Osteoblast (primary cell): ENCODE data around the gene IRF3. TPM values are rescaled to one million over a fixed set of nuclear protein-coding genes. Genes with fewer than 3 reads are reported as not detected.

Experiments
- DNase-seq: peaks from one replicate; pipeline ENCODE4 v3.0.0; 2011; ENCODE audit warnings: low spot score, mixed read lengths; ENCODE audit not compliant: insufficient read length; ENCODE audit errors: missing footprints
- H2AFZ ChIP-seq: 2 replicates; pipeline ENCODE4 v1.6.0; 2011; ENCODE audit warnings: mild to moderate bottlenecking, low read length
- H3K27ac ChIP-seq: 2 replicates; pipeline ENCODE4 v1.5.1; 2011; ENCODE audit warnings: mild to moderate bottlenecking, low read depth, low read length, moderate library complexity
- H3K27me3 ChIP-seq: 2 replicates; pipeline ENCODE4 v1.6.0; 2012; ENCODE audit warnings: mild to moderate bottlenecking, control low read depth, inconsistent platforms, low read length, moderate library complexity; ENCODE audit not compliant: insufficient read depth
- H3K36me3 ChIP-seq: 2 replicates; pipeline ENCODE4 v1.5.1; 2011; ENCODE audit warnings: mild to moderate bottlenecking, low read length, control low read depth, moderate library complexity; ENCODE audit not compliant: insufficient read depth
- H3K4me1 ChIP-seq: 2 replicates; pipeline ENCODE4 v1.5.1; 2011; ENCODE audit warnings: mild to moderate bottlenecking, low read length, control low read depth, moderate library complexity; ENCODE audit not compliant: insufficient read depth
- H3K4me2 ChIP-seq: 2 replicates; pipeline ENCODE4 v1.6.0; 2011; ENCODE audit warnings: mild to moderate bottlenecking, low read length; ENCODE audit not compliant: insufficient read depth
- H3K4me3 ChIP-seq: fragments of 200-600 bp; sonication (generic); 3 replicates; pipeline ENCODE4 v1.5.1; 2012; ENCODE audit warnings: mild to moderate bottlenecking, low read length, inconsistent platforms; ENCODE audit not compliant: insufficient read depth
- H3K79me2 ChIP-seq: 2 replicates; pipeline ENCODE4 v1.6.0; 2012; ENCODE audit warnings: mild to moderate bottlenecking, low read length, control low read depth, inconsistent platforms; ENCODE audit not compliant: insufficient read depth
- H3K9me3 ChIP-seq: 2 replicates; pipeline ENCODE4 v1.5.1; 2011; ENCODE audit warnings: low read depth, low read length, control low read depth
- H4K20me1 ChIP-seq: 2 replicates; pipeline ENCODE4 v1.6.0; 2012; ENCODE audit warnings: mild to moderate bottlenecking, low read length, control low read depth; ENCODE audit not compliant: insufficient read depth
- total RNA-seq: library from RNA; depleted of rRNA; stranded (reverse); fragments of >200 nt; gene quantifications from 2 replicates; pipeline ENCODE4 v1.2.3, GENCODE V29; 2012
- TF ChIP-seq, protein P1 (sequence below): IDR thresholded peaks from 2 replicates; pipeline ENCODE4 v1.5.1; 2011; ENCODE audit warnings: mild to moderate bottlenecking, low read depth, low read length, moderate library complexity; ENCODE audit errors: extremely low read depth

IRF3 gene, protein sequence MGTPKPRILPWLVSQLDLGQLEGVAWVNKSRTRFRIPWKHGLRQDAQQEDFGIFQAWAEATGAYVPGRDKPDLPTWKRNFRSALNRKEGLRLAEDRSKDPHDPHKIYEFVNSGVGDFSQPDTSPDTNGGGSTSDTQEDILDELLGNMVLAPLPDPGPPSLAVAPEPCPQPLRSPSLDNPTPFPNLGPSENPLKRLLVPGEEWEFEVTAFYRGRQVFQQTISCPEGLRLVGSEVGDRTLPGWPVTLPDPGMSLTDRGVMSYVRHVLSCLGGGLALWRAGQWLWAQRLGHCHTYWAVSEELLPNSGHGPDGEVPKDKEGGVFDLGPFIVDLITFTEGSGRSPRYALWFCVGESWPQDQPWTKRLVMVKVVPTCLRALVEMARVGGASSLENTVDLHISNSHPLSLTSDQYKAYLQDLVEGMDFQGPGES
- total RNA-seq, result 48.5 and 54.2 TPM in 2 replicates

DNA sequence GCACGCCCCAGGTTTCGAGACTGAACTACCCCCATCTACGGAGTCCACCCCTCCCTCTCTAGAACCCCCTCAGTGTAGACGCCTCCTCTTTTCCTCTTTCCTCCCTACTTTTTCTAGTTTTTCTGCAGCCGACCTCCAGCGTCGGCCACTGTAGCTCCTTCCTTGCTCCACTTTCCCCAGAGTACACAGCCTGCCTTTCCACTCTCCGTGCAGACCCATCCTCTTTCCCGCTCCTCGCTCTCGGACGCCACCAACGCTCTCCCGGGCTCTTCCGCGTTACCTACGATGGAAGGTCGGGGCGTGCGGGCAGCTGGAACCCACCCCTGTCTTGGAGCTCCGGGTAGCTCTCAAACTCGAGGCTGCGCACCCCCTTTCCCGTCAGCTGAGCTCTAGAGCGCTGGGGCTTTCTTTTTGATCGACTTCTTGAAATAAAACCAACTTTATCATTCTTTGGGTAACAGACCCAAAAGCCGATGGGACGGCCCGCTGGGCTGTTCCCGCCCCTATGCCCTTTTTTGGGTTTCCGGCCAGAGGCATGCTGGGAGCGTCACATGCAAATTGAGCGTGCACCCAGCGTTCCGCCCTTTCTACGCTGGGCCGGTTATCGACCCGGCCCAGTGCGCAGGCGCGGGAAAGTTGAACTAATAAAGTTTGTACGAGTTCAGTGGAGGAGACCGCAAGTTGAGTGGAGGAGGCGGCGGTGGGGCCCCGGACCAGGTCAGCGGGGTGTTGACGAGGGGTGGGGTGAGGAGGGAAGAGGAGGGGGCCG lies at the start of gene IRF3, which contains the start of gene BCL2L12:
Gene IRF3 (minus strand): TSS at position 507 of the 769 bp plus-strand sequence. CDS start 1,019 bp downstream, outside the sequence.
Gene BCL2L12 (plus strand): TSS at position 583 of the 769 bp plus-strand sequence. CDS start 760 bp downstream, outside the sequence.
- peaks cover 25% of the 10 kb centered on the region for H3K36me3 ChIP-seq

DNA sequence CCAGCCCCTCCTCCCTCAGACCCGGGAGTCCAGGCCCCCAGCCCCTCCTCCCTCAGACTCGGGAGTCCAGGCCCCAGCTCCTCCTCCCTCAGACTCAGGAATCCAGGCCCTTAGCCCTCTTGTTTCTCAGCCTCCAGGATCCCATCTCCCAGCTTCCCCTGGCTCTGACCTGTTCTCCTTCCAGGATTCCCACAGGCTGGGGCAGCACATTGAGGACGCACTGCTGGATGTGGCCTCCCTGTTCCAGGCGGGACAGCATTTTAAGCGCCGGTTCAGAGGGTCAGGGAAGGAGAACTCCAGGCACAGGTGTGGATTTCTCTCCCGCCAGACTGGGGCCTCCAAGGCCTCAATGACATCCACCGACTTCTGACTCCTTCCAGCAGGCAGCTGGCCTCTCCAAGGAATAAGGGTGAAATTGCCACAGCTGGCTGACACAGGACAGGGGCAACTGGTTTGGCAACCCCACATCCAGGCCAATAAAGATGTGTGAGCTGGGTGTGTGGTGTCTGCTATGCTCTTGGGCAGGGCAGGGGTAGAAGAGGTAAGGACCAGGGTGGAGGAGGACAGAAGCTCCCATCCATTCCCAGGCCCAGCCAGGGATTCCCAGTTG lies 47.7 kb upstream of the IRF3 start:
- Histone ChIP-seq H3K4me1 (peaks cover 3% of the 10 kb centered on the region), H2AFZ (no peak overlapping the region), H4K20me1 (no peaks in the 10 kb centered on the region), H3K27me3 (no peaks in the 10 kb centered on the region), H3K4me3 (no peak overlapping the region), H3K9me3 (no peaks in the 10 kb centered on the region), H3K79me2 (no peaks in the 10 kb centered on the region), H3K4me2 (no peak overlapping the region), H3K36me3 (no peaks in the 10 kb centered on the region), H3K27ac (no peak overlapping the region)
- TF ChIP-seq, protein P1, sequence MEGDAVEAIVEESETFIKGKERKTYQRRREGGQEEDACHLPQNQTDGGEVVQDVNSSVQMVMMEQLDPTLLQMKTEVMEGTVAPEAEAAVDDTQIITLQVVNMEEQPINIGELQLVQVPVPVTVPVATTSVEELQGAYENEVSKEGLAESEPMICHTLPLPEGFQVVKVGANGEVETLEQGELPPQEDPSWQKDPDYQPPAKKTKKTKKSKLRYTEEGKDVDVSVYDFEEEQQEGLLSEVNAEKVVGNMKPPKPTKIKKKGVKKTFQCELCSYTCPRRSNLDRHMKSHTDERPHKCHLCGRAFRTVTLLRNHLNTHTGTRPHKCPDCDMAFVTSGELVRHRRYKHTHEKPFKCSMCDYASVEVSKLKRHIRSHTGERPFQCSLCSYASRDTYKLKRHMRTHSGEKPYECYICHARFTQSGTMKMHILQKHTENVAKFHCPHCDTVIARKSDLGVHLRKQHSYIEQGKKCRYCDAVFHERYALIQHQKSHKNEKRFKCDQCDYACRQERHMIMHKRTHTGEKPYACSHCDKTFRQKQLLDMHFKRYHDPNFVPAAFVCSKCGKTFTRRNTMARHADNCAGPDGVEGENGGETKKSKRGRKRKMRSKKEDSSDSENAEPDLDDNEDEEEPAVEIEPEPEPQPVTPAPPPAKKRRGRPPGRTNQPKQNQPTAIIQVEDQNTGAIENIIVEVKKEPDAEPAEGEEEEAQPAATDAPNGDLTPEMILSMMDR, result no peak
- DNase-seq, result peak; percentile 69

More for the DNA sequence above, at the start of gene IRF3, which contains the start of gene BCL2L12:
- TF ChIP-seq, protein P1, result no peak
- Histone ChIP-seq H3K27ac (peak within 1 kb of the TSS; percentile 45), H3K27me3 (no peaks in the 10 kb centered on the region), H3K9me3 (no peaks in the 10 kb centered on the region), H3K4me1 (peaks cover 14% of the 10 kb centered on the region), H4K20me1 (peaks cover 4% of the 10 kb centered on the region), H3K4me3 (peak within 1 kb of the TSS; percentile 88), H3K79me2 (peaks cover 35% of the 10 kb centered on the region), H2AFZ (peak within 1 kb of the TSS; percentile 87), H3K4me2 (peak within 1 kb of the TSS; percentile 90)
- DNase-seq, result peak; percentile 100

DNA sequence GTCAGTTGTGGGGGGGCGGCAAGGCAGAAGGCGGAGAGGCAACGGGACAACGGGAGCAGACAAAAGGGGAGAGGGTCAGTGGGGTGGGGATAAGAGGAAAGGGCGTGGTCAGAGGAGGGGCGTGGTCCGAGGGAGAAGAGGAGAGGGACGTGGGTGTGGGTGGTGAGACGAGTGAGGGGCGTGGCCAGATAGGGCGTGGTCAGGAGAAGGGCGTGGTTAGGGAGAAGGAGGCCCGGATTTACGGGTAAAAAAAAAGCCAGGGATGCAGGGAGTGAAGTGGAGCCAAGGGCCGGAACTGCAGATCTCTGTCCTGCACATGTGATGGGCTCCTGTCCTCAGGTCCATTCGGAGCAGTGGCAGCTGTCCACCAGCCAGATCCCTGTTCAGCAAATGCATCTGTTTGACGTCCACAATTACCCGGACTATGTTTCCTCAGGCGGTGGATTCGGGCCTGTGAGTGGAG lies 46.8 kb upstream of the IRF3 start:
- no peak overlapping the region for H3K4me3 ChIP-seq

More for the DNA sequence above, 46.8 kb upstream of the IRF3 start:
- no peaks in the 10 kb centered on the region for H3K9me3 ChIP-seq
- no peaks in the 10 kb centered on the region for H3K27me3 ChIP-seq
- peak; percentile 87 for DNase-seq
- H3K79me2 ChIP-seq, result no peaks in the 10 kb centered on the region
- no peak overlapping the region for H3K4me2 ChIP-seq
- no peak overlapping the region for H3K27ac ChIP-seq
- peaks cover 3% of the 10 kb centered on the region for H3K4me1 ChIP-seq
- TF ChIP-seq, protein P1, result no peak
- no peaks in the 10 kb centered on the region for H4K20me1 ChIP-seq
- no peak overlapping the region for H2AFZ ChIP-seq
- H3K36me3 ChIP-seq, result no peaks in the 10 kb centered on the region
